ENCODE data around the gene NPPA. TPM values are rescaled to one million over a fixed set of nuclear protein-coding genes. Genes with fewer than 3 reads are reported as not detected.

The NPPA gene
- total RNA-seq, 1 donor from 2014 or later, result not detected

DNA sequence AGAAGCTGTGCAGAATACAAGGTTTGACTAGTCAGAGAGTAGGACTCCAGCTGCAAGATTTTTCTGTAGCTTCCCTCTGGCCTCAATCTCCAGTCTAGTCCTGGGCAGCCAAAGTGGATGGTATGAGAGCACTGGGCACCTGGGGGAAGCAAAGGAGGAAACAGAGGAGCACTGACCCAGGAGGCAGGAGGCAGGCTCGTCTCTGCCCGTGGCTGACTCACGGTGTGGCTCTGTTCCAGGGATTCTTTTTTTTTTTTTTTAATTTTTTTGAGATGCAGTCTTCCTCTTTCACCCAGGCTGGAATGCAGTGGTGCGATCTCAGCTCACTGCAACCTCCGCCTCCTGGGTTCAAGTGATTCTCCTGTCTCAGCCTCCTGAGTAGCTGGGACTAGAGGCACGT lies 15.3 kb upstream of the NPPA start:
- H3K4me1 Mint-ChIP-seq, result no peaks in the 10 kb centered on the region
- H3K4me3 Mint-ChIP-seq, result no peak overlapping the region
- DNase-seq, result no peak
- H3K9me3 Mint-ChIP-seq, result no peaks in the 10 kb centered on the region
- H3K27ac Mint-ChIP-seq, result no peak overlapping the region
- H3K36me3 Mint-ChIP-seq (ENCODE audit: low read depth), result no peaks in the 10 kb centered on the region
- intact Hi-C loops (cut with micrococcal nuclease), result no loop called here
- H3K27me3 Mint-ChIP-seq, result peaks cover 35% of the 10 kb centered on the region

DNA sequence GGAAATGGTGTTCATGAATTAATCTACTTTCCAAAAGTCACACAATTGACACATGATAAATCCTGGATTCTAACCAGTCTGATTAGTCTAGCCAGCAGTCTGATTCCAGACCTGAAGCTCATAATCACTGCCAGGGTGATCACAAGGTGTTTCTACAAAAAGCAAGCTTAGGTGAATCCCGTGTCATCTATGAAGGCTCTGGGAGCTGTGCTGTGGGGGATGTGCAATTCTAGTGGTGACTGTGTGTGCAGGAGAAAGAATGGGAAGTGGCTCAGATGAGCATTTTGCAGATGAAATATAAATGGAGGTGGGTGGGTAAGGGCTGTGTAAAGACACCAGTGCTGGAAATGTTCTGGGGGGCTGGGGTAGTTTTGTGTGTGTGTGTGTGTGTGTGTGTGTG lies 13.0 kb upstream of the NPPA start:
- intact Hi-C loops (cut with micrococcal nuclease), result no loop called here
- Mint-ChIP-seq H3K9me3 (no peaks in the 10 kb centered on the region), H3K36me3 (ENCODE audit: low read depth) (no peaks in the 10 kb centered on the region), H3K27me3 (peaks cover 45% of the 10 kb centered on the region), H3K4me3 (no peak overlapping the region), H3K4me1 (no peaks in the 10 kb centered on the region), H3K27ac (no peak overlapping the region)
- no peak for DNase-seq

DNA sequence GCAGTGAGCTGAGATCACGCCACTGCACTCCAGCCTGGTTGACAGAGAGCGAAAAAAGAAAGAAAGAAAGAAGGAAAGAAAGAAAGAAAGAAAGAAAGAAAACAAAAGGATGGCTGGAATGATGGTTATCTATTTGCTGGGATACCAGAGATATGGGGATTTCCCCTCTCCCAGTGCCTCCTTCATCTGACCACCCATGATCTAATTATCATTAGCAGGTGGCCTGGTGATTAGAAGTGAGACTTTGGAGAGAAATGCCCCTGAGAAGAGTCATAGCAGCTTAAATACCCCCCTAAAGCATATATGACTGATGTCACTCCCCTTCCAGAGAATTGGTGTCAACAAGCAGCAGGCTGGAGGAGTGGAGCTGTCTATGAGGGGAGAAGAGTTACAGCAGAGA lies 12.5 kb upstream of the NPPA start:
- Mint-ChIP-seq H3K4me1 (no peaks in the 10 kb centered on the region), H3K27ac (no peak overlapping the region), H3K27me3 (peaks cover 45% of the 10 kb centered on the region), H3K9me3 (no peaks in the 10 kb centered on the region), H3K4me3 (no peak overlapping the region), H3K36me3 (ENCODE audit: low read depth) (no peaks in the 10 kb centered on the region)
- no peak for DNase-seq
- intact Hi-C loops (cut with micrococcal nuclease), result no loop called here

DNA sequence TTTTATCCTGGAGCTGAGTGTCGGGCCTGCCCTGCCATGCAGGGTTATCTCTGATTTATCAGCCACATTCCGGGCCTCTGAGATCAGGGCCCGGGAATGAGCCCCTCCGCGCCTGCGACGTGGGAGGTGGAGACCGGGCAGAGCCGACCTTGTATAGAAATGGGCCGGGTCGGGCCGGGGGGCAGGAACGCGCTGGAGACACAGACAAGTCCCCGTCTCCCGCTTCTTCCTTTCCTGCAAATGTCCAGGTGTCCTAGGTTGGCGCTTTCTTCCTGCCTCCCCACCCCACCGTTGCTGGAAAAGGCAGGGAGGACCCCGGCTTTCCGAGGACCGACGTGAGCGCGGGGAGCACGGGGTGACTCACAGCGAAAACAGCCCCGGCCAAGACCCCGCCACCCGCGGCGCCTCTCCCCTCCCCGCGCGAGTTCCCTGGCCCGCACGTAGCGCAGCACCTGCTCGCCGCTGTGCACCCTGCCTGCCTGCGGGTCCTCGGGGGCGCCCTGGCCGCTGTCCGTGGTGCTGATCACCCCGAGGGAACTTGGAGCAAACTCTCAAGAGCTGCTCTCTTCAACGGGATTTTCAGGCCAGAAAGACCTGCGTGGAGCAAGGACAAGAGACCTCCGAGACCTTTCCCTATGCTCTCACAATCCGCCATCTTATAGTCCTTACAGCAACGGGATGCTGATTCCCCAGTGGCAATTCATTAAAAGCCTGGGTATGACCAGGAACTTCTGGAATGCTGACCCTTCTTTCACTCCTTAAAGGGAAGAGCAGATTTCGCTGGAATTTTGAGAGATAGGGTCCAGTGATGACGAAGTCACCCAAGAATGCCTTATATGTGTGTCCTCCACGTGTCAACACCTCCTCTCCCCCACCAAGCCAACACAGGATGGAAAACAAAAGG lies 11.6 kb upstream of the NPPA start:
- Mint-ChIP-seq H3K4me3 (no peak overlapping the region), H3K27ac (no peak overlapping the region), H3K9me3 (no peaks in the 10 kb centered on the region), H3K36me3 (ENCODE audit: low read depth) (no peaks in the 10 kb centered on the region), H3K27me3 (peaks cover 47% of the 10 kb centered on the region), H3K4me1 (no peaks in the 10 kb centered on the region)
- DNase-seq, result peak; percentile 92
- intact Hi-C loops (cut with micrococcal nuclease), result loop anchor here (5.0 kb wide), 1 partner anchor 38 kb away; no protein-coding TSS in a partner anchor

DNA sequence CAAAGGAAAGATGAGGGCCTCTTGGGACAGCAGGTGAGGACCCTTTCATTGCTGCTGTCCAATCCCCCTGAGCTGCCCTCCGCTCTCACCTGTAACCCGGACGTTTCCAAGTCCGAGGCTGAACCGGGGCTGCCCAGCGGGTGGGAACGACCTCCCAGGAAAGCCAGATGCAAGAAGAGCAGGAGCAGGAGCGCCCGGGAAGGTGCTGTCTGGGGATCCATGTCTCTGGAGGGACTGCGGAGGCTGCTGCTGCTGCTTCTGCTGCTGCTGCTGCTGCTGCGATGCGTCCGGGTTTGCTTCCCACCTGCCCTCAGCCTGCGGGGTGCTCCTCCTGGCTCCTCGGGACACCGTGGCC lies 11.0 kb upstream of the NPPA start, which contains the start of gene NPPB:
TSS of gene NPPB (minus strand) at position 333 of the 355 bp plus-strand sequence. CDS start at position 221, 112 bp downstream.
- no peaks in the 10 kb centered on the region for H3K36me3 Mint-ChIP-seq (ENCODE audit: low read depth)
- no peak within 1 kb of the TSS for H3K27ac Mint-ChIP-seq
- peaks cover 47% of the 10 kb centered on the region for H3K27me3 Mint-ChIP-seq
- H3K4me1 Mint-ChIP-seq, result no peaks in the 10 kb centered on the region
- DNase-seq, result no peak
- no peak within 1 kb of the TSS for H3K4me3 Mint-ChIP-seq
- intact Hi-C loops (cut with micrococcal nuclease), result loop anchor here (5.0 kb wide), 1 partner anchor 39 kb away; no protein-coding TSS in a partner anchor
- H3K9me3 Mint-ChIP-seq, result no peaks in the 10 kb centered on the region

DNA sequence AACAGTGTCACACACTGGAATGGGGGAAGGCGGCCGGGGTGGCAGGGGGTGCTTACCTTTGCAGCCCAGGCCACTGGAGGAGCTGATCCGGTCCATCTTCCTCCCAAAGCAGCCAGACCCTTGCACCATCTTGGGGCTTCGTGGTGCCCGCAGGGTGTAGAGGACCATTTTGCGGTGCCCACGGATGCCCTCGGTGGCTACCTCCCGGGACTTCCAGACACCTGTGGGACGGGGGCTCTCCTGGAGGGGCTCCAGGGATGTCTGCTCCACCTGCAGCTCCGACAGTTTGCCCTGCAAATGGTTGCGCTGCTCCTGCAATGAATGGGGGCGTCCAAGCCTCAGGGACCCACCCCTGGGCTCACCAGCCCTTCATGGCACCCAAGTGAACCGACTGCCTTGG lies 10.6 kb upstream of the NPPA start:
- no peaks in the 10 kb centered on the region for H3K4me1 Mint-ChIP-seq

DNA sequence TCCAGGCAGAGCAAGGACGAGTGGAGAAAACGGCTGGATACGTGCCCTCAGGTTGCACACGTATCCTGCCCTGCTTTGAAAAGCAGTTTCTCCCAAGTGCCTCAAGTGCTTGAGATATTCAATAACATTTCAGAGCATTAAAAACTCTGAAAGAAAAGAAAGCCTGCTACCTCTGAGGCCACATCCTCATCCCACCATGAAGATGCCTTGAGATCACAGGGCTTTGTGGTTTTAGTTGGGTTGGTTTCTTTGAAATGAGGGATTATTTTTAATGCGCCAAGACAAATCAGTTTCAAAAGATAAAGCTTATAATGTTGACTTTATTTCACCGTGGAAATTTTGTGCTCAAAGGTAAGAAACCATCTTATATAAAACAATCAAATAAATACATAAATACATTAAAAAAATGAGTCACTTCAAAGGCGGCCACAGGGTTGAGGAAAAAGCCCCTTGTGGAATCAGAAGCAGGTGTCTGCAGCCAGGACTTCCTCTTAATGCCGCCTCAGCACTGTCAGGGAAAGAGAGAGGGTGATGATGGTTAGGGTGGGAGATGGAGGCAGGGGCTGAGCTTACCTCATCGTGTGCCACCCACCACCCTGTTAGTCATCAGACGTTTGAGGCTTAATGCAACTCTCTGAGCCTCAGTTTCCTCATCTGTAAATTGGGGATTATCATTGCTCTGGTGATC lies 9.7 kb upstream of the NPPA start:
- DNase-seq, result no peak
- peaks cover 48% of the 10 kb centered on the region for H3K27me3 Mint-ChIP-seq
- no peak overlapping the region for H3K27ac Mint-ChIP-seq
- H3K36me3 Mint-ChIP-seq (ENCODE audit: low read depth), result no peaks in the 10 kb centered on the region
- no peaks in the 10 kb centered on the region for H3K4me1 Mint-ChIP-seq
- no peak overlapping the region for H3K4me3 Mint-ChIP-seq
- intact Hi-C loops (cut with micrococcal nuclease), result loop anchor here (5.0 kb wide), 1 partner anchor 40 kb away; no protein-coding TSS in a partner anchor
- H3K9me3 Mint-ChIP-seq, result no peaks in the 10 kb centered on the region

More for the DNA sequence above, 10.6 kb upstream of the NPPA start:
- Mint-ChIP-seq H3K27ac (no peak overlapping the region), H3K9me3 (no peaks in the 10 kb centered on the region), H3K27me3 (peaks cover 48% of the 10 kb centered on the region), H3K36me3 (ENCODE audit: low read depth) (no peaks in the 10 kb centered on the region), H3K4me3 (no peak overlapping the region)
- intact Hi-C loops (cut with micrococcal nuclease), result loop anchor here (5.0 kb wide), 1 partner anchor 39 kb away; no protein-coding TSS in a partner anchor
- DNase-seq, result no peak

DNA sequence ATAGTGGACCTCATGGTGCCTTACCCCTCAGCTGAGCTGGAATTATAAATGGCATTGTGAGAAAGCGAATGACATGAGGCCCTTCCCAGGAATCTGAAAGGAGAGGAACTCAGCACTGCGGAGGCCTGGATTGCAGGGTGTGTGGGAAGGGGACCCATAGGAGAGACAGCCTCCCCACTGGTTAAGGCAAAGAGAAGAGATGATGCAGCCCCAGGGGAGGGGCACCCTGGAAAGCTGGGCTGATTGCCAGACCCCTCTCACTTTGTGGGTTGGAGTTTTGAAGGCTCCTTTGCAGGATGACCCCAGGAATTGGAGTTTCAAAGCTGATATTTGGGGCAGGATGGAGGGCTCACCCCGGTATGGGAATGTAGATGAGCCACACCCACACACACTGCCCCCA lies 9.1 kb upstream of the NPPA start:
- intact Hi-C loops (cut with micrococcal nuclease), result loop anchor here (5.0 kb wide), 1 partner anchor 41 kb away; no protein-coding TSS in a partner anchor
- no peak overlapping the region for H3K27ac Mint-ChIP-seq
- DNase-seq, result no peak
- H3K9me3 Mint-ChIP-seq, result no peaks in the 10 kb centered on the region
- H3K4me1 Mint-ChIP-seq, result no peaks in the 10 kb centered on the region
- no peaks in the 10 kb centered on the region for H3K36me3 Mint-ChIP-seq (ENCODE audit: low read depth)
- H3K27me3 Mint-ChIP-seq, result peaks cover 46% of the 10 kb centered on the region
- no peak overlapping the region for H3K4me3 Mint-ChIP-seq

DNA sequence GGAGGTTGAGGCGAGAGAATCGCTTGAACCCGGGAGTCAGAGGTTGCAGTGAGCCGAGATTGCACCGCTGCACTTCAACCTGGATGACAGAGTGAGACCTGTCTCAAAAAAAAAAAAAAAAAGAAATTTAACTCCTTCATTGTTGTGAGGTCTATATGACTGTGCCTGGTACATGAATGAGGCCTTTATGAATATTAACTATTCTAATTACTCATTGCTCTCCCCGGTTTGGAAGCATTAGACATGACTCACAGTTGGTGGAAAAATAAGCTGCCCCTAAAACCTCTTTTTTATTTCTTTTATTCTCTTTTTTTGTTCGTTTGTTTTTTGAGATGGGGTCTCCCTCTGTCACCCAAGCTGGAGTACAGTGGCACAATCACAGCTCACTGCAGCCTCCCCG lies 7.8 kb upstream of the NPPA start:
- Mint-ChIP-seq H3K27ac (no peak overlapping the region), H3K4me1 (no peaks in the 10 kb centered on the region), H3K36me3 (ENCODE audit: low read depth) (no peaks in the 10 kb centered on the region), H3K9me3 (no peaks in the 10 kb centered on the region), H3K27me3 (peaks cover 42% of the 10 kb centered on the region), H3K4me3 (no peak overlapping the region)
- intact Hi-C loops (cut with micrococcal nuclease), result loop anchor here (5.0 kb wide), 1 partner anchor 42 kb away; no protein-coding TSS in a partner anchor
- DNase-seq, result no peak

DNA sequence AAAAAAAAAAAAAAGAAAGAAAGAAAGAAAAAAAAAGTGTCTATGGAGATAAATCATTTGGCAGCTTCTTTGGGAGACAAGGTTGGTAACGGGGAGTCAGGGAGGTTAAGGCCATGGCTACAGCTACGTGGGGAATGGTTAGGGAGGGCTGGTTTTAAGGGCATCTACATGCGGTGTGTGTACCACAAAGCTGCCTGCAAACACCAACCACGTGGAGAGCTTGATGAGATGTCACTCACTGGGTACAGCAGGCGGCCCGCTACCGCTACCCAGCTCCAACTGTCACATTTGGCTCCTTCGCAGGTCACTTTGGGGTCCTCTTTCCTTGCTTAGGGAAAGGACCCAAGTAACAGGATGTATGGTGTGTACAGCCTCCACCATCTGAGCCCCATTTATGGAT lies 6.9 kb upstream of the NPPA start:
- Mint-ChIP-seq H3K4me3 (no peak overlapping the region), H3K27ac (no peak overlapping the region), H3K36me3 (ENCODE audit: low read depth) (no peaks in the 10 kb centered on the region), H3K4me1 (no peaks in the 10 kb centered on the region), H3K9me3 (no peaks in the 10 kb centered on the region), H3K27me3 (peaks cover 36% of the 10 kb centered on the region)
- no peak for DNase-seq
- intact Hi-C loops (cut with micrococcal nuclease), result no loop called here

DNA sequence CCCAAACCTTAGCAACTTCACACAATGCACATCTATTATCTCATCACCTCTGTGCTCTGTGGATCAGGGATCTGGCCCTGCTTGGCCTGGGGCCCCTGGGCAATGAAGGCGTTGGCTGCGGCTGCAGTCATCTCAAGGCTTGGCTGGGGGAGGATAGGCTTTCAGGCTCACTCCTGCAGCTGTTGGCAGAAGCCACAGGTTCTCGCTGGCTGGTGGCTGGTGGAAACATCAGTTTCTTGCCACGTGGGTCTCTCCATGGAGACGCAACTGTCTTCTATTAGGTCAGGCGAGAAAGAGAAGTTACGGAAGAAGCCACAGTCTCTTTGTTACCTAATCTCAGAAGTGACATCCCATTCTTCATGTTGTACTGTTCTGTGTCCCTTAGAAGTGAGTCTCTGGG lies 3.6 kb upstream of the NPPA start:
- no peak overlapping the region for H3K27ac Mint-ChIP-seq
- H3K36me3 Mint-ChIP-seq (ENCODE audit: low read depth), result no peaks in the 10 kb centered on the region
- peaks cover 16% of the 10 kb centered on the region for H3K27me3 Mint-ChIP-seq
- H3K4me3 Mint-ChIP-seq, result no peak overlapping the region
- no peaks in the 10 kb centered on the region for H3K4me1 Mint-ChIP-seq
- DNase-seq, result no peak
- intact Hi-C loops (cut with micrococcal nuclease), result no loop called here
- no peaks in the 10 kb centered on the region for H3K9me3 Mint-ChIP-seq

DNA sequence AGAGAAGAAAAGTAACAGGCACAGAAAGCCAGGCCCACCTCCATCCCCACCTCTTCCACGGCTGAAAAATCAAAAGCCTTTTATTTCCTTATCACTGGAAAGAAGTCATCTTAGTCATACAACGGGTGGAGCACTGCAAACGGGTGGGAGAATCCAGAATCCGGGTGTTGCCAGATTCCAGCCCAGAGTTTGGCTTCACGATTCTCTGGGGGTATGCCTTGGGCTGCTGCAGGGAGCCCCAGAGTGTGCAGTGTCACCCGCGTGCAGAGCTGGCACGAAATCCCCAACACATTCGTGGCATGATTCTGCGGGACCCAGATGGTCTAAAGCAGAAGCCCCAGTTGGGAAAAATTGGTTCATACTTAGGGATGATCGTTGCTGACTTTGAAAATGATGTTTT lies 2.6 kb upstream of the NPPA start:
- Mint-ChIP-seq H3K36me3 (ENCODE audit: low read depth) (peaks cover 3% of the 10 kb centered on the region), H3K4me1 (peaks cover 2% of the 10 kb centered on the region), H3K9me3 (no peaks in the 10 kb centered on the region), H3K27me3 (peaks cover 16% of the 10 kb centered on the region), H3K27ac (no peak overlapping the region), H3K4me3 (no peak overlapping the region)
- DNase-seq, result no peak
- intact Hi-C loops (cut with micrococcal nuclease), result no loop called here

DNA sequence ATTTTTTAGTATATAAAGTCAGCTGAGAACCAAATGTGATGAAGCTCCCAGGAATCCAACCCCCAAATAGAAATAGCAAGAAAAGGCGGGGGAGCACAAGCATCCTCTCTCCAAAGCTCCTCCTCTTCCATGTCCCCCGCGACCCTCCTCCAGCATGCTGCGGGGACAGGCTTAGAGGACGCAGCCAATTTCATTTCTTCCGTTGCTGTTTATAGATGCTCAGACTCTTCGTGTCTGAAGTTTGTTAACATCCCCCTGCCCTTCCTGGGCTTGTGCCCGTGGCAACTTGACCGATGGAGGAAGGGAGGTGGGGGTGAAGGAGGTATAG lies 754 bp upstream of the NPPA start:
- peaks cover 10% of the 10 kb centered on the region for H3K36me3 Mint-ChIP-seq (ENCODE audit: low read depth)
- no peak overlapping the region for H3K4me3 Mint-ChIP-seq
- peaks cover 14% of the 10 kb centered on the region for H3K27me3 Mint-ChIP-seq
- intact Hi-C loops (cut with micrococcal nuclease), result no loop called here
- DNase-seq, result no peak
- H3K4me1 Mint-ChIP-seq, result peaks cover 2% of the 10 kb centered on the region
- no peak overlapping the region for H3K27ac Mint-ChIP-seq
- H3K9me3 Mint-ChIP-seq, result no peaks in the 10 kb centered on the region

DNA sequence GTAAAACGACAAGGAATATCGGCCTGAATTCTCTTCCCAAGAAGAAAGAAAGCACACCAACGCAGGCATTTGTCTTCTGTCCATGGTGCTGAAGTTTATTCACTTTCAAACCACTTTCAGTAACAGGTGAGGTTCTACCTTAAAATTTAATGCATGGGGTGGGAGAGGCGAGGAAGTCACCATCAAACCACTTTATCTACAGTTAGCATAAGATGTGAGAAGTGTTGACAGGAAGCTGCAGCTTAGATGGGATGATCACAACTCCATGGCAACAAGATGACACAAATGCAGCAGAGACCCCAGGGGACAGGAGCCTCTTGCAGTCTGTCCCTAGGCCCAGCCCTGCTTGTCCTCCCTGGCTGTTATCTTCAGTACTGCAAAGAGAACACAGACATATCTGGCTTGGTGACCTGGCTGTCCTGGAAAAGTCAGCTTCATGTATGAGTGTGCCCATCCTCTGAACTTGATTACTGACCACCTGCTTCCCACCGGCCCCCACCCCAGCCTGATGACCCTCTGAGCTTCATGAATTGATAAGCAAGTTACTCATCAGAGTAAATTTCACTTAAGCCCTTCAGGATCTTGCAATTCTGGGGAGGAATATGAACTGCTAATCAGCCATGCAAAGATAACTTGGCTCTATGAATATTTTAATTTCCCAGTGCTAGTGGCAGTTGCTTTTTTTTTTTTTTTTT lies 1.8 kb downstream of the NPPA start:
- Mint-ChIP-seq H3K4me3 (no peak overlapping the region), H3K27me3 (peaks cover 3% of the 10 kb centered on the region), H3K9me3 (no peaks in the 10 kb centered on the region), H3K4me1 (peaks cover 2% of the 10 kb centered on the region), H3K36me3 (ENCODE audit: low read depth) (peaks cover 20% of the 10 kb centered on the region), H3K27ac (no peak overlapping the region)
- intact Hi-C loops (cut with micrococcal nuclease), result no loop called here
- peak; percentile 60 for DNase-seq

Data from activated CD4-positive, alpha-beta T cell treated with anti-CD3 and anti-CD28 coated beads, Interleukin-2, amount 10 ng/mL, durations not matched to agents 24 days and 14 days (primary cell).